ENCODE data around the gene YY2.

DNA sequence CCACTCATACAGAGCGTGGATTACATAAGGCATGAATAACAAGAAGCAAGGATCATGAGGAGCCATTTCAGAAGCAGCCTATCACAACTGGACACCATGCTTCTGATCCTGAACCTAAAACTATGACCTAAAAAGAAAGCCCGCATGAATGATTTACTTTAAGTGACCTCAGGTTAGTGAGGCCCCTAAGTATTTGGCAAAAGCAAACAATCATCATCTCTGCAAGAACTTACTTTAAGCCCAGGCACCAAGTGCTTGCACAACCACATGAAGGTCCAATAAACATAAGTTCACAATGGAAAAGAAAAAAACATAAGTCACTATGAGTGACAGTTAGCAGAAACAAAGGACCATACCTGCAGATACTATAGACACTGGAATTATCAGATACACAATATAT, 24.3 kb upstream of the YY2 start:
- TF ChIP-seq, protein P1, sequence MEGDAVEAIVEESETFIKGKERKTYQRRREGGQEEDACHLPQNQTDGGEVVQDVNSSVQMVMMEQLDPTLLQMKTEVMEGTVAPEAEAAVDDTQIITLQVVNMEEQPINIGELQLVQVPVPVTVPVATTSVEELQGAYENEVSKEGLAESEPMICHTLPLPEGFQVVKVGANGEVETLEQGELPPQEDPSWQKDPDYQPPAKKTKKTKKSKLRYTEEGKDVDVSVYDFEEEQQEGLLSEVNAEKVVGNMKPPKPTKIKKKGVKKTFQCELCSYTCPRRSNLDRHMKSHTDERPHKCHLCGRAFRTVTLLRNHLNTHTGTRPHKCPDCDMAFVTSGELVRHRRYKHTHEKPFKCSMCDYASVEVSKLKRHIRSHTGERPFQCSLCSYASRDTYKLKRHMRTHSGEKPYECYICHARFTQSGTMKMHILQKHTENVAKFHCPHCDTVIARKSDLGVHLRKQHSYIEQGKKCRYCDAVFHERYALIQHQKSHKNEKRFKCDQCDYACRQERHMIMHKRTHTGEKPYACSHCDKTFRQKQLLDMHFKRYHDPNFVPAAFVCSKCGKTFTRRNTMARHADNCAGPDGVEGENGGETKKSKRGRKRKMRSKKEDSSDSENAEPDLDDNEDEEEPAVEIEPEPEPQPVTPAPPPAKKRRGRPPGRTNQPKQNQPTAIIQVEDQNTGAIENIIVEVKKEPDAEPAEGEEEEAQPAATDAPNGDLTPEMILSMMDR (IDR thresholded peaks at IDR 0.05; ENCODE audit: insufficient read depth, low read length, poor library complexity, severe bottlenecking) = no peak
- no peak for TF ChIP-seq EZH2phosphoT487 (conservative IDR thresholded peaks at IDR 0.05; ENCODE audit: low read length)
